SK-N-SH treated with all-trans-retinoic acid at 6 μM for 48 hours (cell line): ENCODE results near the gene SMIM38.

ENCODE experiments used
- ATAC-seq: fragments of 200-7000 bp; cut with Tn5 transposase; 3 replicates; pipeline ENCODE4 v1.9.1; 2020; ENCODE audit warnings: mild to moderate bottlenecking, moderate library complexity
- ARNTL ChIP-seq: fragments of 450-650 bp; formaldehyde crosslinking; IDR thresholded peaks from 2 replicates; pipeline ENCODE4 v1.5.0; 2020; ENCODE audit warnings: low read depth, mild to moderate bottlenecking, moderate library complexity, borderline replicate concordance
- CSDC2 ChIP-seq: fragments of 250-450 bp; sonication (Bioruptor Pico); IDR thresholded peaks from 2 replicates; pipeline ENCODE4 v1.5.0; 2020; ENCODE audit warnings: mild to moderate bottlenecking, moderate library complexity
- CSRNP3 ChIP-seq: fragments of 250-450 bp; sonication (Bioruptor Pico); IDR thresholded peaks from 2 replicates; pipeline ENCODE4 v1.5.1; 2021; ENCODE audit warnings: mild to moderate bottlenecking, moderate library complexity
- ESRRG ChIP-seq: fragments of 250-450 bp; sonication (Bioruptor Pico); IDR thresholded peaks from 2 replicates; pipeline ENCODE4 v1.6.1; 2021; ENCODE audit warnings: mild to moderate bottlenecking
- GLIS3 ChIP-seq: fragments of 250-450 bp; sonication (Bioruptor Pico); IDR thresholded peaks from 2 replicates; pipeline ENCODE4 v1.5.0; 2020; ENCODE audit warnings: mild to moderate bottlenecking, moderate library complexity
- ISL1 ChIP-seq: fragments of 250-450 bp; sonication (Bioruptor Pico); IDR thresholded peaks from 2 replicates; pipeline ENCODE4 v2.1.2; 2022; ENCODE audit warnings: mild to moderate bottlenecking, moderate library complexity
- OSR1 ChIP-seq: fragments of 250-450 bp; sonication (Bioruptor Pico); IDR thresholded peaks from 2 replicates; pipeline ENCODE4 v1.8.0; 2022; ENCODE audit warnings: moderate library complexity, mild to moderate bottlenecking, inconsistent platforms
- PATZ1 ChIP-seq: fragments of 250-450 bp; sonication (Bioruptor Pico); IDR thresholded peaks from 2 replicates; pipeline ENCODE4 v1.8.0; 2020; ENCODE audit warnings: mild to moderate bottlenecking, moderate library complexity, borderline replicate concordance
- PPARA ChIP-seq: fragments of 250-450 bp; sonication (Bioruptor Pico); IDR thresholded peaks from 2 replicates; pipeline ENCODE4 v1.5.0; 2020; ENCODE audit warnings: mild to moderate bottlenecking, borderline replicate concordance
- RARB ChIP-seq: fragments of 250-450 bp; sonication (Bioruptor Pico); IDR thresholded peaks from 2 replicates; pipeline ENCODE4 v1.8.0; 2021; ENCODE audit warnings: mild to moderate bottlenecking, moderate library complexity
- SNAI2 ChIP-seq: fragments of 250-450 bp; sonication (Bioruptor Pico); IDR thresholded peaks from 2 replicates; pipeline ENCODE4 v1.5.0; 2020; ENCODE audit warnings: mild to moderate bottlenecking, moderate library complexity
- TCF4 ChIP-seq: fragments of 250-450 bp; sonication (Bioruptor Pico); IDR thresholded peaks from 2 replicates; pipeline ENCODE4 v1.8.0; 2021; ENCODE audit warnings: mild to moderate bottlenecking, moderate library complexity, borderline replicate concordance
- ZC3H10 ChIP-seq: fragments of 250-450 bp; sonication (Bioruptor Pico); IDR thresholded peaks from 2 replicates; pipeline ENCODE4 v1.5.1; 2021; ENCODE audit warnings: mild to moderate bottlenecking, moderate library complexity
- ZFP30 ChIP-seq: fragments of 450-650 bp; formaldehyde crosslinking; IDR thresholded peaks from 2 replicates; pipeline ENCODE4 v1.5.0; 2022; ENCODE audit warnings: mild to moderate bottlenecking, moderate library complexity
- ZNF565 ChIP-seq: fragments of 450-650 bp; formaldehyde crosslinking; conservative IDR thresholded peaks from 2 replicates; pipeline ENCODE4 v1.5.0; 2020; ENCODE audit warnings: low read depth, mild to moderate bottlenecking, moderate library complexity
- ZNF70 ChIP-seq: fragments of 450-650 bp; formaldehyde crosslinking; IDR thresholded peaks from 2 replicates; pipeline ENCODE4 v1.5.0; 2020; ENCODE audit warnings: mild to moderate bottlenecking, moderate library complexity
- ZNF8 ChIP-seq: fragments of 450-650 bp; formaldehyde crosslinking; IDR thresholded peaks from 2 replicates; pipeline ENCODE4 v1.5.0; 2020; ENCODE audit warnings: mild to moderate bottlenecking, moderate library complexity
- TF ChIP-seq, protein P1 (sequence below): fragments of 250-450 bp; sonication (Bioruptor Pico); IDR thresholded peaks from 2 replicates; pipeline ENCODE4 v1.8.0; 2021; ENCODE audit warnings: low read depth, mild to moderate bottlenecking, moderate library complexity, borderline replicate concordance
- TF ChIP-seq, protein P2 (sequence below): fragments of 250-450 bp; sonication (Bioruptor Pico); IDR thresholded peaks from 2 replicates; pipeline ENCODE4 v1.5.1; 2020; ENCODE audit warnings: low read depth, mild to moderate bottlenecking, moderate library complexity
- TF ChIP-seq, protein P3 (sequence below): fragments of 250-450 bp; sonication (Bioruptor Pico); IDR thresholded peaks from 2 replicates; pipeline ENCODE4 v1.5.0; 2020; ENCODE audit warnings: mild to moderate bottlenecking, moderate library complexity

Gene SMIM38

DNA sequence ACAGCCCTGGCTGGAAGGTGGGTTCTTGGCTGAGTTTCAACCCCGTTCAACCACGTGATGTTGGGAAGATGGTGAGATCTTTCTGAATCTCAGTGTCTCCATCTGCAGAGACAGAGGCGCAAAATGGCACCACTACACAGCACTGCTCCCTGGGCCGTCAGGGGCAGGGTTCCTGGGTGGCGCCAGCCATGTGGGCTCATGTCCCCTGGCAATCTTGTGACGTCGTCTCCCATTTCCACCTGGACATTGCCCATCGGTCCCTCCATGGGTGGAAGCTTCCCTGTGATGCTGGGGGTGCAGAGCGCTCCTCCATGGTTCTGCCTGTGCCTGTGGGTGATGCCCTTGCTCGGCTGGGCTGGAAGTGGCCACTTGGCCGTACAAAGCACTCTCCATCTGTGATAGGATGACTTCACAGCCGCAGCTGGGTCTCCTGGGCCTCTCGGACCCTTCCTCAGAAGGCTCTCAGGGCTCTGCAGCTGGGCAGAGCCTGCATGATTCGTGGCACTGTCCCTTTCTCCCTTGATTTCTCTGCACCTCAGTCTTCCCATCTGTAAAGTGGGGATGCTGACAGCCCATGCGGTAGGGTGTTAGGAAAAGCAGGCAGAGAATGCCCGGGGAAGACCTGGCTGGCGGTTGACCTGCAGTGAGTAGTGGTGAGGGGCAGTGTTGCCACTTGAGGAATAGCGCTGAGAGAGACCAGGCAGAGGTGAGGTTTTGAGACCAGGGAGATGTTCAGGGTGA, 35.2 kb downstream of the SMIM38 start (continued):
- TF ChIP-seq ZFP30 (CRISPR knock-in tag) (no peak), GLIS3 (CRISPR knock-in tag) (no peak), PPARA (CRISPR knock-in tag) (no peak), ZNF565 (CRISPR knock-in tag) (no peak), RARB (CRISPR knock-in tag) (no peak), ZNF70 (no peak), CSRNP3 (no peak)

GRCh38 chr11:69192301-69192721, 36.6 kb downstream of the SMIM38 start:
- TF ChIP-seq, protein P1, sequence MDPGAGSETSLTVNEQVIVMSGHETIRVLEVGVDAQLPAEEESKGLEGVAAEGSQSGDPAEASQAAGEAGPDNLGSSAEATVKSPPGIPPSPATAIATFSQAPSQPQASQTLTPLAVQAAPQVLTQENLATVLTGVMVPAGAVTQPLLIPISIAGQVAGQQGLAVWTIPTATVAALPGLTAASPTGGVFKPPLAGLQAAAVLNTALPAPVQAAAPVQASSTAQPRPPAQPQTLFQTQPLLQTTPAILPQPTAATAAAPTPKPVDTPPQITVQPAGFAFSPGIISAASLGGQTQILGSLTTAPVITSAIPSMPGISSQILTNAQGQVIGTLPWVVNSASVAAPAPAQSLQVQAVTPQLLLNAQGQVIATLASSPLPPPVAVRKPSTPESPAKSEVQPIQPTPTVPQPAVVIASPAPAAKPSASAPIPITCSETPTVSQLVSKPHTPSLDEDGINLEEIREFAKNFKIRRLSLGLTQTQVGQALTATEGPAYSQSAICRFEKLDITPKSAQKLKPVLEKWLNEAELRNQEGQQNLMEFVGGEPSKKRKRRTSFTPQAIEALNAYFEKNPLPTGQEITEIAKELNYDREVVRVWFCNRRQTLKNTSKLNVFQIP (CRISPR knock-in tag): no peak
- peak; percentile 86 for TF ChIP-seq ZNF70
- ATAC-seq: no peak

DNA sequence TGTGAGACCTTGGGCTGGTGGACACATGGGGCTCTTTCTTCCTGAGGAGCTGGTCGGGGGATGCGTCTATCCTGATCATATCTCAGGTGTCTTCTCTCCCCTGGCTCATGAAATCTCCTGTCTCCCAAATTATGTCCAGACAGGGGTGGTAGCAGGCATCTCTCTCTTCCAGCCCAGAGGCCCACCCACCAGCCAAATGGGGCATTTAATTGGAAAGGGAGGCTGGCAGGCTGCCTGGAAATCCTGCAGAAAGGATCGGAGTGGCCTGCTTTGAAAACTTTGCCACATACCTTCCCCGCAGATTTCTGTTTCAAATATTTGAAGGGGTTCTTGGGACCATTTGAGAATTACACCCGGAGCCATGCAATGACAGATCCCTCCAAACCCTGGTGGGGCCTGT, 37.4 kb downstream of the SMIM38 start:
- ATAC-seq: no peak; the same call in 2 of the 3 replicates
- TF ChIP-seq OSR1 (CRISPR knock-in tag) (no peak), TCF4 (CRISPR knock-in tag) (no peak)
- TF ChIP-seq, protein P2, sequence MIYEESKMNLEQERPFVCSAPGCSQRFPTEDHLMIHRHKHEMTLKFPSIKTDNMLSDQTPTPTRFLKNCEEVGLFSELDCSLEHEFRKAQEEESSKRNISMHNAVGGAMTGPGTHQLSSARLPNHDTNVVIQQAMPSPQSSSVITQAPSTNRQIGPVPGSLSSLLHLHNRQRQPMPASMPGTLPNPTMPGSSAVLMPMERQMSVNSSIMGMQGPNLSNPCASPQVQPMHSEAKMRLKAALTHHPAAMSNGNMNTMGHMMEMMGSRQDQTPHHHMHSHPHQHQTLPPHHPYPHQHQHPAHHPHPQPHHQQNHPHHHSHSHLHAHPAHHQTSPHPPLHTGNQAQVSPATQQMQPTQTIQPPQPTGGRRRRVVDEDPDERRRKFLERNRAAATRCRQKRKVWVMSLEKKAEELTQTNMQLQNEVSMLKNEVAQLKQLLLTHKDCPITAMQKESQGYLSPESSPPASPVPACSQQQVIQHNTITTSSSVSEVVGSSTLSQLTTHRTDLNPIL: no peak

GRCh38 chr11:69193629-69194028, 37.9 kb downstream of the SMIM38 start:
- ATAC-seq: no peak
- no peak for TF ChIP-seq CSDC2 (CRISPR knock-in tag)
- no peak for TF ChIP-seq ARNTL (CRISPR knock-in tag)
- TF ChIP-seq PPARA (CRISPR knock-in tag): no peak
- TF ChIP-seq, protein P1 (CRISPR knock-in tag): no peak
- no peak for TF ChIP-seq ESRRG
- no peak for TF ChIP-seq SNAI2 (CRISPR knock-in tag)
- TF ChIP-seq RARB (CRISPR knock-in tag): no peak
- no peak for TF ChIP-seq TCF4 (CRISPR knock-in tag)
- TF ChIP-seq ZC3H10: no peak
- no peak for TF ChIP-seq ZNF565 (CRISPR knock-in tag)
- no peak for TF ChIP-seq ZNF8 (CRISPR knock-in tag)
- no peak for TF ChIP-seq OSR1 (CRISPR knock-in tag)
- no peak for TF ChIP-seq ZNF70
- no peak for TF ChIP-seq ISL1 (CRISPR knock-in tag)
- TF ChIP-seq PATZ1 (CRISPR knock-in tag): no peak
- TF ChIP-seq ZFP30 (CRISPR knock-in tag): no peak
- no peak for TF ChIP-seq CSRNP3
- no peak for TF ChIP-seq GLIS3 (CRISPR knock-in tag)
- TF ChIP-seq, protein P3, sequence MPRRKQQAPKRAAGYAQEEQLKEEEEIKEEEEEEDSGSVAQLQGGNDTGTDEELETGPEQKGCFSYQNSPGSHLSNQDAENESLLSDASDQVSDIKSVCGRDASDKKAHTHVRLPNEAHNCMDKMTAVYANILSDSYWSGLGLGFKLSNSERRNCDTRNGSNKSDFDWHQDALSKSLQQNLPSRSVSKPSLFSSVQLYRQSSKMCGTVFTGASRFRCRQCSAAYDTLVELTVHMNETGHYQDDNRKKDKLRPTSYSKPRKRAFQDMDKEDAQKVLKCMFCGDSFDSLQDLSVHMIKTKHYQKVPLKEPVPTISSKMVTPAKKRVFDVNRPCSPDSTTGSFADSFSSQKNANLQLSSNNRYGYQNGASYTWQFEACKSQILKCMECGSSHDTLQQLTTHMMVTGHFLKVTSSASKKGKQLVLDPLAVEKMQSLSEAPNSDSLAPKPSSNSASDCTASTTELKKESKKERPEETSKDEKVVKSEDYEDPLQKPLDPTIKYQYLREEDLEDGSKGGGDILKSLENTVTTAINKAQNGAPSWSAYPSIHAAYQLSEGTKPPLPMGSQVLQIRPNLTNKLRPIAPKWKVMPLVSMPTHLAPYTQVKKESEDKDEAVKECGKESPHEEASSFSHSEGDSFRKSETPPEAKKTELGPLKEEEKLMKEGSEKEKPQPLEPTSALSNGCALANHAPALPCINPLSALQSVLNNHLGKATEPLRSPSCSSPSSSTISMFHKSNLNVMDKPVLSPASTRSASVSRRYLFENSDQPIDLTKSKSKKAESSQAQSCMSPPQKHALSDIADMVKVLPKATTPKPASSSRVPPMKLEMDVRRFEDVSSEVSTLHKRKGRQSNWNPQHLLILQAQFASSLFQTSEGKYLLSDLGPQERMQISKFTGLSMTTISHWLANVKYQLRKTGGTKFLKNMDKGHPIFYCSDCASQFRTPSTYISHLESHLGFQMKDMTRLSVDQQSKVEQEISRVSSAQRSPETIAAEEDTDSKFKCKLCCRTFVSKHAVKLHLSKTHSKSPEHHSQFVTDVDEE (CRISPR knock-in tag): no peak
